VCaP (cell line): ENCODE results near the gene GRIN2A.

ENCODE experiments used
- H3K27ac ChIP-seq: fragments of 450-650 bp; 2 replicates; pipeline ENCODE4 v1.5.1; 2017
- TF ChIP-seq, protein P1 (sequence below): fragments of 450-650 bp; conservative IDR thresholded peaks from 2 replicates; pipeline ENCODE4 v1.5.1; 2017; ENCODE audit warnings: mild to moderate bottlenecking, moderate library complexity

The GRIN2A gene

DNA sequence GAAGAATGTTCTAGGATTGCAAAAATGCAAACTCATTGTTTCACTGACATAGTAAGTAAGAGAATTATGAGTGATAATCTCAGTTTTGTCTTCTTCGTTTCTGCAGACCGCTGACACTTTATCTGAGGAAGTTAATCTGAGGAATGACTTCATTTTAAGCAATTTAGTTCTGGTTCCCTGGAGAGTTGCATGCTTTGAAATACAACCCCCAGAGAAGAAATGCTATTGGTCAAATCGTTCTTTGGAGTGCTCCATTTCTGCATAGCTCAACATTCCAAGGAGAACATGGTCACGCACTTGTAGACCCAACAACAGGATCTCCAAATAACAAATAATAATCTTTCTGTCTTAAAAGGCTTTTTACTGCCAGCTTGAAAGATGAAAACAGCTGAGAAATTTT is 427.1 kb downstream of the GRIN2A start:
- TF ChIP-seq, protein P1, sequence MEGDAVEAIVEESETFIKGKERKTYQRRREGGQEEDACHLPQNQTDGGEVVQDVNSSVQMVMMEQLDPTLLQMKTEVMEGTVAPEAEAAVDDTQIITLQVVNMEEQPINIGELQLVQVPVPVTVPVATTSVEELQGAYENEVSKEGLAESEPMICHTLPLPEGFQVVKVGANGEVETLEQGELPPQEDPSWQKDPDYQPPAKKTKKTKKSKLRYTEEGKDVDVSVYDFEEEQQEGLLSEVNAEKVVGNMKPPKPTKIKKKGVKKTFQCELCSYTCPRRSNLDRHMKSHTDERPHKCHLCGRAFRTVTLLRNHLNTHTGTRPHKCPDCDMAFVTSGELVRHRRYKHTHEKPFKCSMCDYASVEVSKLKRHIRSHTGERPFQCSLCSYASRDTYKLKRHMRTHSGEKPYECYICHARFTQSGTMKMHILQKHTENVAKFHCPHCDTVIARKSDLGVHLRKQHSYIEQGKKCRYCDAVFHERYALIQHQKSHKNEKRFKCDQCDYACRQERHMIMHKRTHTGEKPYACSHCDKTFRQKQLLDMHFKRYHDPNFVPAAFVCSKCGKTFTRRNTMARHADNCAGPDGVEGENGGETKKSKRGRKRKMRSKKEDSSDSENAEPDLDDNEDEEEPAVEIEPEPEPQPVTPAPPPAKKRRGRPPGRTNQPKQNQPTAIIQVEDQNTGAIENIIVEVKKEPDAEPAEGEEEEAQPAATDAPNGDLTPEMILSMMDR = no peak

GRCh38 chr16:9741776-9742175 is 440.5 kb downstream of the GRIN2A start:
- no peak overlapping the region for H3K27ac ChIP-seq
- TF ChIP-seq, protein P1 = no peak

More for the DNA sequence above, 427.1 kb downstream of the GRIN2A start:
- H3K27ac ChIP-seq = no peak overlapping the region

- H3K27ac ChIP-seq = no peak overlapping the region
- TF ChIP-seq, protein P1 = no peak
Observed at GRCh38 chr16:9739301-9739700, 442.9 kb downstream of the GRIN2A start.

DNA sequence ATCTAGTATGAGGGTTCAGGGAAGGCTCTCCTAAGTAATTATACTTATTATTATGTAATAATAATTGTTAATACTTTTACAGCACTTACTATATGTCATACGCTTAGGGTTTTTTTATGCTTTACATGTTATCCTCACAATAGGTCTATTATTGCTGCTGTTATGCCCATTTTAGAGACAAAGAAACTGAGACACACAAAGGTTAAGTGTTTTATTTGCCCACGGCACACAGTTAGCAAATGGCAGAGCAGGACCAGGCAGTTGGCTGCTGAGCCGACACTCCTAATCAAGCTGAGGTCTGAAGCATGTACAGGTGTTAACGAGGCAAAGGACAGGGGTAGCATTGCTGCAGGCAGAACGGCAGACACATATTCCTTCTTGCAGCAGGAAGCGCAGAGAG is 443.5 kb downstream of the GRIN2A start:
- no peak overlapping the region for H3K27ac ChIP-seq
- TF ChIP-seq, protein P1 = no peak

- TF ChIP-seq, protein P1 = no peak
- H3K27ac ChIP-seq = no peak overlapping the region
Observed at GRCh38 chr16:9736547-9736946, 445.7 kb downstream of the GRIN2A start.

DNA sequence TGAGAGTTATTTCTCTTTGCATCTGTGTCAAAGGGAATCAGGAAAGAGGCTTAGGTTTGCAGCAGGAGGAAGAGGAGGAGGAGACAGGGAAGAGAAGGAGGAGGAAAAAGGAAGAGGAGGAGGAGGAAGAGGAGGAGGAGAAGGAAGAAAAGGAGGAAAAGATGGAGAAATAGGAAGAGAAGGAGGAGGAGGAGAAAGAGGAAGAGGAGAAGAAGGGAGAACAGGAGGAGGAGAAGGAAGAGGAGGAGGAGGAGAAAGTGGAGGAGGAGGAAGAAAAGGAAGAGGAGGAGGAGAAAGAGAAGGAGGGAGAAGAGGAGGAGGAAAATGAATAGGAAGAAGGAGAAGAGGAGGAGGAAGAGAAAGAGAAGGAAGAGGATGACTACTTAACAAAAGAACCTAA is 459.1 kb downstream of the GRIN2A start:
- H3K27ac ChIP-seq = no peak overlapping the region
- TF ChIP-seq, protein P1 = no peak

DNA sequence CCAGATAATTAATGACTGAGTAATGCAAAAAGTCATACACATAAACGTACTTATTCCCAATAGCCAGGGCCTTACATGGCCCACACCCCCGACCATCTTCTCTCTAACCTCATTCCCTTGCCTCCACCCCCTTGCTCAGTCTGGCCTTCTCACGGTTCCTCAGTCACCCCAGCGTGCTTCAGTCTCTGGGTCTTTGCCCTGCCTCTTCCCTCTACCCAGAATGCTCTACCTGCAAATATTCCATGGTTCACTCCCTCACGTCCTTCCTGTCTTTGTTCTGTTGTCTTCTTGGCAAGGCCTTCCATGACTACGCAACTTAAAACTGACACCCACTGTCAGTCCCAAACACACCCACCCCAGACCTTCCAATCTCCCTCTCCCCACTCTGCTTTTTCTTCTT is 468.3 kb downstream of the GRIN2A start:
- TF ChIP-seq, protein P1 = no peak
- H3K27ac ChIP-seq = no peak overlapping the region

- TF ChIP-seq, protein P1 = no peak
- no peak overlapping the region for H3K27ac ChIP-seq
Observed at GRCh38 chr16:9713156-9713555, 469.1 kb downstream of the GRIN2A start.
